K562 (cell line): ENCODE data around the gene MAN1B1. TPM values are rescaled to one million over a fixed set of nuclear protein-coding genes. Genes with fewer than 3 reads are reported as not detected.
A peak's percentile ranks its signal among the peaks of the same experiment; 100 is the strongest.

Source experiments
- BDP1 ChIP-seq: IDR thresholded peaks from 3 replicates; pipeline ENCODE4 v1.6.1; 2011; ENCODE audit not compliant: insufficient read length, insufficient read depth
- BRF2 ChIP-seq: IDR thresholded peaks from 3 replicates; pipeline ENCODE4 v1.6.1; 2011; ENCODE audit warnings: borderline replicate concordance, mild to moderate bottlenecking; ENCODE audit not compliant: insufficient read length, insufficient read depth
- EHMT2 ChIP-seq: fragments of 450-650 bp; IDR thresholded peaks from 2 replicates; pipeline ENCODE4 v1.6.1; 2018; ENCODE audit warnings: antibody characterized with exemption
- FOSL1 ChIP-seq: fragments of 200-800 bp; sonication (Bioruptor generic); conservative IDR thresholded peaks from 2 replicates; pipeline ENCODE4 v1.6.1; 2016; ENCODE audit warnings: missing genetic modification characterization, missing compliant biosample characterization
- GABPA ChIP-seq: fragments of 200-800 bp; sonication (Bioruptor generic); conservative IDR thresholded peaks from 2 replicates; pipeline ENCODE4 v1.6.1; 2016; ENCODE audit warnings: low read depth, missing genetic modification characterization, missing compliant biosample characterization
- GTF2B ChIP-seq: IDR thresholded peaks from 2 replicates; pipeline ENCODE4 v1.6.1; 2011; ENCODE audit not compliant: insufficient read length; ENCODE audit errors: extremely low read depth
- HNRNPH1 ChIP-seq: fragments of 200-400 bp; formaldehyde crosslinking; optimal IDR thresholded peaks from 2 replicates; pipeline ENCODE3; 2017; ENCODE audit warnings: low read depth, mild to moderate bottlenecking, low read length, moderate library complexity
- HNRNPUL1 ChIP-seq: fragments of 200-400 bp; formaldehyde crosslinking; IDR thresholded peaks from 2 replicates; pipeline ENCODE4 v1.6.1; 2017; ENCODE audit warnings: low read length
- MTF1 ChIP-seq: fragments of 250-450 bp; sonication (Bioruptor Pico); IDR thresholded peaks from 2 replicates; pipeline ENCODE4 v1.9.0; 2021; ENCODE audit warnings: moderate library complexity, mild to moderate bottlenecking, inconsistent platforms, borderline replicate concordance
- NR0B1 ChIP-seq: fragments of 450-650 bp; IDR thresholded peaks from one replicate; pipeline ENCODE4 v1.6.1; 2018; ENCODE audit warnings: mild to moderate bottlenecking, moderate library complexity; ENCODE audit not compliant: partially characterized antibody
- PHTF2 ChIP-seq: fragments of 250-450 bp; sonication (Bioruptor Pico); IDR thresholded peaks from 2 replicates; pipeline ENCODE4 v1.5.0; 2021; ENCODE audit warnings: mild to moderate bottlenecking
- POLR2G ChIP-seq: fragments of 200-400 bp; formaldehyde crosslinking; IDR thresholded peaks from 2 replicates; pipeline ENCODE4 v1.6.1; 2017; ENCODE audit warnings: low read depth, mild to moderate bottlenecking, antibody characterized with exemption, low read length, moderate library complexity
- RCOR1 ChIP-seq, 2 experiments: IDR thresholded peaks; 2 replicates each; pipeline ENCODE4 v1.6.1; 2012; ENCODE audit warnings: low read depth in 2 of 2, low read length in 2 of 2, borderline replicate concordance in 1 of 2, improper control_type of control experiment in 1 of 2
- SMC3 ChIP-seq: conservative IDR thresholded peaks from 2 replicates; pipeline ENCODE4 v1.6.1; 2011; ENCODE audit warnings: low read depth, low read length, improper control_type of control experiment; ENCODE audit not compliant: insufficient read depth
- STAG1 ChIP-seq: sonication (generic); formaldehyde crosslinking; IDR thresholded peaks from 2 replicates; pipeline ENCODE4 v1.5.0; 2020; ENCODE audit warnings: missing genetic modification reagents, borderline replicate concordance
- ZBTB5 ChIP-seq: fragments of 450-650 bp; IDR thresholded peaks from 2 replicates; pipeline ENCODE4 v1.6.1; 2017; ENCODE audit warnings: antibody characterized with exemption
- ZC3H11A ChIP-seq: IDR thresholded peaks from 2 replicates; pipeline ENCODE4 v1.6.1; 2012; ENCODE audit warnings: low read depth, low read length, improper control_type of control experiment
- ZNF197 ChIP-seq: fragments of 200-800 bp; sonication (Bioruptor generic); IDR thresholded peaks from 2 replicates; pipeline ENCODE4 v1.6.1; 2016; ENCODE audit warnings: low read depth, missing genetic modification characterization, missing compliant biosample characterization
- ZNF311 ChIP-seq: fragments of 250-450 bp; sonication (Bioruptor Pico); IDR thresholded peaks from 2 replicates; pipeline ENCODE4 v1.4.0; 2020; ENCODE audit warnings: mild to moderate bottlenecking, moderate library complexity
- ZNF398 ChIP-seq: fragments of 250-450 bp; sonication (Bioruptor Pico); IDR thresholded peaks from 2 replicates; pipeline ENCODE4 v1.8.0; 2021; ENCODE audit warnings: moderate library complexity, mild to moderate bottlenecking, inconsistent platforms
- ZNF436 ChIP-seq: fragments of 250-450, 450-650 bp; sonication (Bioruptor Pico); formaldehyde crosslinking; IDR thresholded peaks from 2 replicates; pipeline ENCODE4 v1.7.0; 2020; ENCODE audit warnings: mild to moderate bottlenecking
- polyA plus RNA-seq, 8 experiments: library from polyadenylated mRNA; depleted of rRNA in 4 of 8; stranded (reverse) in 5 of 8; unstranded in 3 of 8; fragments of >200 nt; fragmentation: Nextera tagmentation in 2 of 8; fragmentation: Illumina TruSeq in 1 of 8; extraction: Ambion mirVana in 2 of 8; extraction: Trizol in 1 of 8; gene quantifications; 2 replicates each; pipeline versions ENCODE4 v1.2.1 to v1.2.3, GENCODE V29; 2011 to 2014; ENCODE audit warnings: inconsistent platforms in 1 of 8, missing spikeins in 1 of 8
- total RNA-seq, 7 experiments: library from RNA; depleted of rRNA in 6 of 7; stranded (reverse); fragments of >200 nt in 6 of 7; fragmentation: Illumina TruSeq in 2 of 7; extraction: Trizol in 2 of 7; gene quantifications; 2 replicates each; pipeline versions ENCODE4 v1.2.1 to v1.2.3, GENCODE V29; 2011 to 2021; ENCODE audit warnings: low replicate concordance in 1 of 7

The MAN1B1 gene
- total and polyA plus RNA-seq, 9 of the 15 experiments (the other 6 are each of a cell fraction or from before 2014, with no cell fraction given) = 0.55 to 36.6 (median 27.3) TPM

- TF ChIP-seq ZNF398 (CRISPR knock-in tag) (no peak), ZNF436 (CRISPR knock-in tag) (no peak), BRF2 (no peak), PHTF2 (CRISPR knock-in tag) (no peak), ZC3H11A (no peak), NR0B1 (no peak), ZNF311 (CRISPR knock-in tag) (no peak), STAG1 (CRISPR knock-in tag) (no peak), RCOR1 (IDR thresholded peaks at IDR 0.05; ENCODE audit: borderline replicate concordance in 1 of 2, low read depth in 2 of 2, low read length in 2 of 2) (no peak), BDP1 (no peak), HNRNPH1 (no peak), MTF1 (CRISPR knock-in tag) (no peak), GABPA (tag) (peak; percentile 26; the same call in 1 of the 2 replicates), GTF2B (no peak), HNRNPUL1 (no peak), EHMT2 (no peak), FOSL1 (tag) (no peak), ZBTB5 (no peak), SMC3 (no peak), ZNF197 (CRISPR knock-in tag) (no peak), POLR2G (peak; percentile 80)
Measured at GRCh38 chr9:137114613-137115393, 28.0 kb downstream of the MAN1B1 start, which contains the start of gene DPP7 (continued).
